GM12873 (cell line): ENCODE data around the gene FBN3.

Experiments
- TF ChIP-seq, protein P1 (sequence below): IDR thresholded peaks from 2 replicates; pipeline ENCODE4 v1.5.1; 2012; ENCODE audit warnings: low read depth, mild to moderate bottlenecking, moderate library complexity, low read length, control low read depth; ENCODE audit not compliant: insufficient read depth; ENCODE audit errors: missing control alignments

The FBN3 gene

DNA sequence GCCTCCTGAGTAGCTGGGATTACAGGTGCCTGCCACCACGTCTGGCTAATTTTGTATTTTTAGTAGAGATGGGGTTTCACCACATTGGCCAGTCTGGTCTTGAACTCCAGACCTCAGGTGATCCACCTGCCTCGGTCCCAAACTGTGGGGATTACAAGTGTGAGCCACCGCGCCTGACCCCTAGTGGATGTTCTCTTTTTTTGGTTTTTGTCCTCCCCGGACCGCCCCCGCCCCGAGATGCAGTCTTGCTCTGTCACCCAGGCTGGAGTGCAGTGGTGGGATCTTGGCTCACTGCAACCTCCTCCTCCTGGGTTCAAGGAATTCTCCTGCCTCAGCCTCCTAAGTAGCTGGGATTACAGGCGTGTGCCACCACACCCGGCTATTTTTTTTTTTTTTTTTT lies 4.6 kb upstream of the FBN3 start:
- TF ChIP-seq, protein P1, sequence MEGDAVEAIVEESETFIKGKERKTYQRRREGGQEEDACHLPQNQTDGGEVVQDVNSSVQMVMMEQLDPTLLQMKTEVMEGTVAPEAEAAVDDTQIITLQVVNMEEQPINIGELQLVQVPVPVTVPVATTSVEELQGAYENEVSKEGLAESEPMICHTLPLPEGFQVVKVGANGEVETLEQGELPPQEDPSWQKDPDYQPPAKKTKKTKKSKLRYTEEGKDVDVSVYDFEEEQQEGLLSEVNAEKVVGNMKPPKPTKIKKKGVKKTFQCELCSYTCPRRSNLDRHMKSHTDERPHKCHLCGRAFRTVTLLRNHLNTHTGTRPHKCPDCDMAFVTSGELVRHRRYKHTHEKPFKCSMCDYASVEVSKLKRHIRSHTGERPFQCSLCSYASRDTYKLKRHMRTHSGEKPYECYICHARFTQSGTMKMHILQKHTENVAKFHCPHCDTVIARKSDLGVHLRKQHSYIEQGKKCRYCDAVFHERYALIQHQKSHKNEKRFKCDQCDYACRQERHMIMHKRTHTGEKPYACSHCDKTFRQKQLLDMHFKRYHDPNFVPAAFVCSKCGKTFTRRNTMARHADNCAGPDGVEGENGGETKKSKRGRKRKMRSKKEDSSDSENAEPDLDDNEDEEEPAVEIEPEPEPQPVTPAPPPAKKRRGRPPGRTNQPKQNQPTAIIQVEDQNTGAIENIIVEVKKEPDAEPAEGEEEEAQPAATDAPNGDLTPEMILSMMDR, result peak; percentile 59

DNA sequence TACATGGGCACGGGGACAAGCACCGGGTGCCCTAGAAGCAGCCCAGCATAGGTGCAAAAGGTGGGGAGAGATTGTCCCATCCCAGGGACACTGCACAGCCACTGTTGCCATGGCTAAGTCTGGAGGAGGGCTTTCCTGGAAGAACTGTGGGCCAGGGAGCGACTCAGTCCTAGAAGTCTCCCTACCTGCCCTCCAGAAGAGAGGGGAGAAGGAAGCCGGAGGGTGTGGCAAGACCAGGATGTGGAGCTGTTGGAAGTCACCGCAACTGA lies 2.3 kb upstream of the FBN3 start:
- TF ChIP-seq, protein P1, result no peak

DNA sequence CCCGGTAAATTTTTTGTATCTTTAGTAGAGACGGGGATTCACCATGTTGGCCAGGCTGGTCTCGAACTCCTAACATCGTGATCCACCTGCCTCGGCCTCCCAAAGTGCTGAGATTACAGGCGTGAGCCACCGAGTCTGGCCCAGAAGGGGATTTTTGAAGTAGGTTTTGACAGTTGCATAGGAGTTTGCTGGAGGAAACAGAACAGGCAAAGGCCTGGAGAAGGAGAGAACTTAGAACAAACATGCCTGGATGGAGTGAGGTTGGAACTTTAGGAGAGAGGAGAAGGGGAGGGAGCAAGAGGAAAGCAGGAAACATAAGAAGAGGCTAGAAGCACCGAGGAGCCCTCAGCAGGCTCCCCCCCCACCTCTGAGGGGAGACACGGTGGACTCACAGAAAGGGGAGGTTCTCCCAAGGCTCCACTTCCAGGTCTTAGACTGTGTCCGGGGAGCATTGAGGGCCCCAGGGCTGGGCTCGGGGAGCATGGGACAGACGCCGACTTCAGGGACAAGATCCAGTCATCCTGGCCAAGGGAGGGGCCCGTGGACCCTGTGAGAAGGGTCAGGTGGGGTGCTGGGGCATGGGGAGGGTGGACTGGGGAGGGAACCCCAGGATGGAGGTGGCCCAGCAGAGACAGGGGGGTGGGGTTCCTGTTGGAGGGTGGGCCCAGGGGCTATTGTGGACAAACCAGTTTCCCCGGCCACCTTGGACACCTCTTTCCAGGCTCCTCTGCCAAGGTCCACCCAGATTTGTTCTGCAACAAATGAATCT lies 1.8 kb upstream of the FBN3 start:
- TF ChIP-seq, protein P1, result no peak

DNA sequence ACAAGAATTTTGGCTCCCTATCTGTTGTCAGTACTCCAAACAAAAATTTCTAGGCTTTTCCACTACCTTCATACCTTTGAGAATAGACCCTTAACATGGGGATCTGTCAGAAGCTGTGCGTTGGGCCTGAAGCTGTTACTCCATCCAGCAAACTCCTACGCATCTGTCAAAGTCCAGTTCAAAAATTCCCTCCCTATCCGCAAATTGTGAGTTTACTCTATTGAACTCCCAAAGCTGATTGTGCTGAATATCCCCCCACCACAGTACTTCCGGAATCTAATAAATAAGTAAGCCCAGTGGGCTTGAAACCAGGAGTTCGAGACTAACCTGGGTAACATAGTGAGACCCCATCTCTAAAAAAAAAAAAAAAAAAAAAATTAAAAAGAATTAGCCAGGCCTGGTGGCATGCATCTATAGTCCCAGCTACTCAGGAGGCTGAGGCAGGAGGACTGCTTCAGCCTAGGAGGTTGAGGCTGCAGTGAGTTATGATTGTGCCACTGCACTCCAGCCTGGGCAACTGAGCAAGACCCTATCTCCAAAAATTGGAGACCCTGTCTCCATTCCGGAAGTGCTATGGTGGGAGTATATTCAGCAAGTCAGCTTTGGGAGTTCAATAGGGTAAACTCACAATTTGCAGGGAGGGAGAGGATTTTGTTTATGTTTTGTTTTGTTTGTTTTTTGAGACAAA lies 930 bp upstream of the FBN3 start:
- TF ChIP-seq, protein P1, result no peak

DNA sequence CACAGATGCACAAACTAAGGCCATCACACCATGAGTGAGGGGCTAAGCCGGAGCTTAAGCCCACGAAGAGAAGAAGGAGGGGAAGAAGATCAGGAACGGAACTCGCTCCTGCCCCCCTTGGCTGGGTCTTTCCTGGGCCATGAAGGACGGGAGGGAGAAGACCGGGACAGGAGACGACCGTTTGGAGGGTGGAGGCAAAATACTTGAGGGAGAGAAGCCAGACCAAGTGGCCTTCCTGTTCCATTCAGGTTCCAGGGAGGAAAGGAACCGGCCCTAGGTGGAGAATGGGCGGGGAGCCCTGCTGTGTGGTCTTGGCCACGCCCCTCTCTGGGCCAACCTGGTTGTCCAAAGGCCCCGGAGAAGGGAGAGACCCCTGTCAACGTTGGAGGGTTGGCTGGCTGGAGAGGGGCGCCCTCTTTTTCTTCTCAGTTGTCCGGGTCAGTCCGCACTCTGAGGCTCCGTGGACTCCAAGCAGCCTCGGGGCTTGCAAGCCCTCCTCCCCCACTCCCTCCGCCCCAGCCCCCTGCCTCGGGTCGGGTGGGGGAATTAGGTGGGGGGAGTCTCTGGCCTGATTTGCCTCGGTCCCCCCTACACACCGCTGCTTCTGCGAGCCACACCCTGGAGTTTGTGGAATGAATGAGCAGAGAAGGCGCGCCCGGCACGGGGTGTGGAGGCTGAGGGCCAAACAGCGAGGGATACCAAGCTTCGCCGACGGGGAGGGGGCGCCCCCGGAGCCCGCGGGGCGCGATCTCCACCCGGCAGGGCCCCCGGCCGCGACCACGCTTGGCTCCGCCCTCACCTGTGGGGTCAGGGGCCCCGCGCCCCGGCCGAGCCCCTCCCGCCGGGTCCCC lies 757 bp downstream of the FBN3 start:
- TF ChIP-seq, protein P1, result no peak

DNA sequence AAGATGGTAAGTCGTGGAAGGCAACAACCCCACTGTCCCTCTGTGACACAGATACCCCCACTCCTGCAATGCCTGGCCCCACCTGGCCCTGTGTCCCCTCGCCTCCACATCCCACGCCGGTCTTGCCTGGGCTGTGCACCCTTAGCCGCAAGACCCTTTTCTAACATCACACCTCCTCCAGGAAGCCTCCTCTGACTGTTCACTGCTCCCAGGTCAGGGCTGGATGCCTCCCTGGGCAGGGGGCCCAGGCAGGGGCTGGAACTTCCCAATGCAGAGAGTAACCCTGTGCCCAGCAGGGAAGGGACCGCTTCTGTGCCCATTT lies 1.3 kb downstream of the FBN3 start:
- TF ChIP-seq, protein P1, result no peak

DNA sequence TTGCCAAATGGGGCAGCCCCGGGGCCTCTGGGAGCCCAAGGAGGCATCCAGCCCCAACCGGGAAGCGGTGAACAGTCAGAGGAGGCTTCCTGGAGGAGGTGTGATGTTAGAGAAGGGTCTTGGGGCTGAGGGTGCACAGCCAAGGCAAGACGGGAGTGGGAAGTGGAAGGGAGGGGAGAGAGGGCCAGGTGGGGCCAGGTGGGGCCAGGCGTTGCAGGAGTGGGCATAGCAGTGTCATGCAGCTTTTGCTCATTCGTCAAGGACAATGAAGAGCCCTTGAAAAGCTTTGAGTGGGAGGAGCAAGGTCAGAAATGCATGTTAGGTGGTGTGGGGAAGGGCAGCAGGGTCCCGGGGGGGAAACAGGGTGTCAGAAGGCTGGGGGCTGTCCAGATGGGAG lies 1.8 kb downstream of the FBN3 start:
- TF ChIP-seq, protein P1, result no peak
